OCI-M2 (cell line): Measurements from ENCODE around the gene PARD3.

Experiments used
- DNase-seq: peaks from one replicate; lab custom pipeline; 2025; ENCODE audit not compliant: unreplicated experiment; lab: John Stamatoyannopoulos, UW

The PARD3 gene

GRCh38 chr10:34507217-34507616, 307.9 kb downstream of the PARD3 start:
- DNase-seq = no peak

- no peak for DNase-seq
Observed at GRCh38 chr10:34506786-34507185, 308.3 kb downstream of the PARD3 start.

GRCh38 chr10:34505338-34505737, 309.8 kb downstream of the PARD3 start:
- no peak for DNase-seq

- DNase-seq = no peak
Observed at GRCh38 chr10:34504534-34504933, 310.6 kb downstream of the PARD3 start.

GRCh38 chr10:34503704-34504103, 311.4 kb downstream of the PARD3 start:
- no peak for DNase-seq

GRCh38 chr10:34499612-34500279, 315.4 kb downstream of the PARD3 start:
- DNase-seq = no peak

GRCh38 chr10:34498821-34499220, 316.3 kb downstream of the PARD3 start:
- no peak for DNase-seq

- no peak for DNase-seq
Observed at GRCh38 chr10:34495938-34496337, 319.2 kb downstream of the PARD3 start.

GRCh38 chr10:34494012-34494411, 321.1 kb downstream of the PARD3 start:
- no peak for DNase-seq

- no peak for DNase-seq
Observed at GRCh38 chr10:34492081-34492480, 323.0 kb downstream of the PARD3 start.

- no peak for DNase-seq
Observed at GRCh38 chr10:34491678-34492077, 323.4 kb downstream of the PARD3 start.

GRCh38 chr10:34489973-34490745, 324.9 kb downstream of the PARD3 start:
- no peak for DNase-seq

GRCh38 chr10:34489411-34489810, 325.7 kb downstream of the PARD3 start:
- DNase-seq = no peak

- DNase-seq = no peak
Observed at GRCh38 chr10:34488476-34489130, 326.5 kb downstream of the PARD3 start.

GRCh38 chr10:34486008-34486407, 329.1 kb downstream of the PARD3 start:
- no peak for DNase-seq

- DNase-seq = no peak
Observed at GRCh38 chr10:34484164-34484563, 330.9 kb downstream of the PARD3 start.

GRCh38 chr10:34480345-34480744, 334.8 kb downstream of the PARD3 start:
- DNase-seq = no peak

- DNase-seq = no peak
Observed at GRCh38 chr10:34479520-34480179, 335.4 kb downstream of the PARD3 start.

- DNase-seq = no peak
Observed at GRCh38 chr10:34477249-34477648, 337.8 kb downstream of the PARD3 start.

GRCh38 chr10:34476608-34477007, 338.5 kb downstream of the PARD3 start:
- no peak for DNase-seq

- no peak for DNase-seq
Observed at GRCh38 chr10:34475786-34476185, 339.3 kb downstream of the PARD3 start.

- DNase-seq = no peak
Observed at GRCh38 chr10:34475274-34475646, 339.8 kb downstream of the PARD3 start.
